ENCODE measurements around the gene SCTR. TPM values are rescaled to one million over a fixed set of nuclear protein-coding genes. Genes with fewer than 3 reads are reported as not detected.

SCTR gene
- total and polyA plus RNA-seq, 2 of the 13 experiments (the other 11 are each of a cell fraction or from before 2014, with no cell fraction given): not detected

GRCh38 chr2:119417908-119418307 is 106.4 kb downstream of the SCTR start:
- peaks cover 63% of the 10 kb centered on the region for H3K4me1 ChIP-seq (ENCODE audit: insufficient read depth, low read length)
- no peak overlapping the region for H3K27ac ChIP-seq (ENCODE audit: extremely low read length, insufficient read depth, low read length)
- BruUV-seq (replicated peaks): no TSS peak
- WGBS (ENCODE audit: low lambda C conversion rate): 51% methylated on average over 6 of the region's 6 CpGs
- TF ChIP-seq KDM4B (CRISPR knock-in tag; IDR thresholded peaks at IDR 0.05): no peak
- TF ChIP-seq RNF2 (conservative IDR thresholded peaks at IDR 0.05; ENCODE audit: low read depth): no peak
- no peak for TF ChIP-seq ZNF30 (CRISPR knock-in tag; IDR thresholded peaks at IDR 0.05)
- TF ChIP-seq ZNF282 (IDR thresholded peaks at IDR 0.05; ENCODE audit: partially characterized antibody): no peak
- no peak for TF ChIP-seq HOXA9 (CRISPR knock-in tag; IDR thresholded peaks at IDR 0.05; ENCODE audit: borderline replicate concordance)
- no peak for TF ChIP-seq FOXC1 (CRISPR knock-in tag; IDR thresholded peaks at IDR 0.05; ENCODE audit: borderline replicate concordance)
- TF ChIP-seq ZNF672 (CRISPR knock-in tag; IDR thresholded peaks at IDR 0.05): no peak
- TF ChIP-seq ZNF616 (CRISPR knock-in tag; IDR thresholded peaks at IDR 0.05; ENCODE audit: low read depth): no peak
- TF ChIP-seq MLLT10 (CRISPR knock-in tag; IDR thresholded peaks at IDR 0.05): no peak
- no peak for TF ChIP-seq ZNF784 (CRISPR knock-in tag; IDR thresholded peaks at IDR 0.05; ENCODE audit: borderline replicate concordance)
- TF ChIP-seq SYNCRIP (IDR thresholded peaks at IDR 0.05; ENCODE audit: insufficient read depth, low read depth, low read length): no peak
- no peak for TF ChIP-seq ZNF225 (CRISPR knock-in tag; IDR thresholded peaks at IDR 0.05)
- no peak for TF ChIP-seq SIX1 (CRISPR knock-in tag; IDR thresholded peaks at IDR 0.05; ENCODE audit: borderline replicate concordance)
- no peak for TF ChIP-seq SMARCE1 (IDR thresholded peaks at IDR 0.05; ENCODE audit: borderline replicate concordance)
- no peak for TF ChIP-seq ARNT2 (CRISPR knock-in tag; IDR thresholded peaks at IDR 0.05; ENCODE audit: low read depth)
- TF ChIP-seq NR1H2 (CRISPR knock-in tag; IDR thresholded peaks at IDR 0.05; ENCODE audit: borderline replicate concordance, low read depth): no peak
- H4K20me1 ChIP-seq (ENCODE audit: insufficient read depth, low read length): no peaks in the 10 kb centered on the region
- H3K4me3 ChIP-seq (replicated peaks in 1 of 3; ENCODE audit: insufficient read depth in 1 of 3, low read depth in 2 of 3, low read length in 3 of 3): no peak overlapping the region
- H3K4me2 ChIP-seq (ENCODE audit: low read depth, low read length): no peak overlapping the region
- POLR2A ChIA-PET: no interaction called here
- H3K36me3 ChIP-seq (replicated peaks in 1 of 2; ENCODE audit: control insufficient read depth in 1 of 2, insufficient read depth in 2 of 2, low read length in 2 of 2): no peaks in the 10 kb centered on the region
- FAIRE-seq (no peak), DNase-seq (ENCODE audit: low spot score) (no peak), ATAC-seq (no peak)
- CTCF ChIA-PET (ENCODE audit: low intra/inter-chr PET ratio, low total read pairs): no interaction called here
- intact Hi-C loops (cut with micrococcal nuclease; ENCODE audit: unreplicated experiment) (no loop called here), in situ Hi-C loops (cut with HindIII; ENCODE audit: extremely low pct_ligation_motif_present, low pct_unique_long_range_greater_than_20kb) (no loop called here)
- H3K9me3 ChIP-seq (ENCODE audit: low read length): peaks cover 12% of the 10 kb centered on the region
- no peak overlapping the region for H2AFZ ChIP-seq (ENCODE audit: low read length)
- no peak overlapping the region for H3K9ac ChIP-seq (ENCODE audit: insufficient read depth, low read depth, low read length)
- no peaks in the 10 kb centered on the region; a peak in 2 of 5 replicates for H3K27me3 ChIP-seq (ENCODE audit: control insufficient read depth in 1 of 2, insufficient read depth in 2 of 2, low read length in 2 of 2)
- no peaks in the 10 kb centered on the region for H3K79me2 ChIP-seq (ENCODE audit: insufficient read depth, low read length)
